K562 (cell line): ENCODE data around the gene YAF2. TPM values are rescaled to one million over a fixed set of nuclear protein-coding genes. Genes with fewer than 3 reads are reported as not detected.

Source experiments
- ATAC-seq: fragments of 200-7000 bp; cut with Tn5 transposase; 3 replicates; pipeline ENCODE4 v1.9.1; 2020; ENCODE audit warnings: moderate library complexity
- BruUV-seq: library from RNA; stranded (reverse); fragments of 400-500 nt; replicated peaks from 2 replicates; lab custom pipeline; 2021; lab: Mats Ljungman, UMichigan
- CTCF ChIA-PET: fragments of 300-600 bp; formaldehyde crosslinking; extraction: SDS; loops from one replicate; lab custom pipeline; 2021; ENCODE audit warnings: low intra/inter-chr PET ratio; lab: Yijun Ruan, JAX
- POLR2A ChIA-PET: fragments of 300-600, 350-650 bp; sonication (Branson Sonifier 250); formaldehyde crosslinking; extraction: SDS; loops from one replicate; lab custom pipeline; 2021; ENCODE audit warnings: antibody characterized with exemption, inconsistent platforms; lab: Yijun Ruan, JAX
- DNase-seq, 4 experiments: peaks; one replicate each; pipeline versions ENCODE4 v3.0.0 to v3.0.0-alpha.2; 2011 to 2018; ENCODE audit warnings: low spot score in 3 of 4, mixed read lengths in 3 of 4; ENCODE audit errors: extremely low read depth in 1 of 4
- FAIRE-seq: peaks from 2 replicates; lab custom pipeline; 2011; peaks lifted over from hg19 to GRCh38; lab: Jason Lieb, UNC
- H2AFZ ChIP-seq: 2 replicates; pipeline ENCODE4 v1.6.0; 2011; ENCODE audit warnings: low read depth, low read length, control low read depth, inconsistent platforms
- H3K27ac ChIP-seq: fragments of 200-600 bp; 3 replicates; pipeline ENCODE4 v1.8.0; 2011; ENCODE audit warnings: low read depth, mild to moderate bottlenecking, control low read depth, inconsistent platforms, low read length, moderate library complexity, mixed read lengths; ENCODE audit errors: extremely low read depth
- H3K27me3 ChIP-seq, 2 experiments: fragments of 300-600 bp in 1 of 2; 2 replicates in 1 of 2; 3 replicates in 1 of 2; pipeline versions ENCODE4 v1.6.0 to v1.8.0; 2011; ENCODE audit warnings: inconsistent platforms in 2 of 2, low read length in 2 of 2, mild to moderate bottlenecking in 1 of 2, mixed read lengths in 1 of 2, moderate library complexity in 1 of 2; ENCODE audit not compliant: control insufficient read depth in 2 of 2, insufficient read depth in 2 of 2
- H3K36me3 ChIP-seq: fragments of 300-600 bp; 3 replicates; pipeline ENCODE4 v1.8.0; 2011; ENCODE audit warnings: mild to moderate bottlenecking, low read length, inconsistent platforms; ENCODE audit not compliant: control insufficient read depth, insufficient read depth
- H3K4me1 ChIP-seq, 2 experiments: fragments of 200-600 bp in 1 of 2; replicated peaks in 1 of 2; 2 replicates in 1 of 2; 3 replicates in 1 of 2; pipeline versions ENCODE4 v1.5.1 to v1.8.0; 2011; ENCODE audit warnings: inconsistent platforms in 2 of 2, low read length in 2 of 2, mild to moderate bottlenecking in 1 of 2, mixed read lengths in 1 of 2, moderate library complexity in 1 of 2; ENCODE audit not compliant: control insufficient read depth in 2 of 2, insufficient read depth in 2 of 2
- H3K4me2 ChIP-seq: 2 replicates; pipeline ENCODE4 v1.6.1; 2011; ENCODE audit warnings: low read length, control low read depth, inconsistent platforms, mixed read lengths; ENCODE audit not compliant: insufficient read depth
- H3K4me3 ChIP-seq: fragments of 200-600 bp; sonication (generic), shearing (Covaris generic); 2 replicates; pipeline ENCODE4 v1.5.1; 2016; ENCODE audit warnings: control low read depth, inconsistent platforms
- H3K79me2 ChIP-seq: fragments of 200-600 bp; 3 replicates; pipeline ENCODE4 v1.8.0; 2011; ENCODE audit warnings: low read length, inconsistent platforms; ENCODE audit not compliant: control insufficient read depth, insufficient read depth
- H3K9ac ChIP-seq, 2 experiments: 2 replicates each; pipeline versions ENCODE4 v1.6.0 to v1.6.1; 2011; ENCODE audit warnings: low read depth in 2 of 2, low read length in 2 of 2, control low read depth in 1 of 2, inconsistent platforms in 1 of 2, mild to moderate bottlenecking in 1 of 2, mixed read lengths in 1 of 2; ENCODE audit not compliant: insufficient read depth in 1 of 2
- H3K9me1 ChIP-seq: one replicate; pipeline ENCODE4 v1.6.0; 2011; ENCODE audit warnings: inconsistent platforms, mild to moderate bottlenecking, low read length, moderate library complexity; ENCODE audit not compliant: control insufficient read depth, insufficient read depth
- H3K9me3 ChIP-seq: replicated peaks from 2 replicates; pipeline ENCODE4 v1.5.1; 2011; ENCODE audit warnings: low read depth, low read length, inconsistent platforms; ENCODE audit not compliant: control insufficient read depth, insufficient read depth
- H4K20me1 ChIP-seq: replicated peaks from 2 replicates; pipeline ENCODE4 v1.6.1; 2011; ENCODE audit warnings: low read length, inconsistent platforms, mixed read lengths; ENCODE audit not compliant: control insufficient read depth, insufficient read depth
- FOXA3 ChIP-seq, 2 experiments: fragments of 450-650 bp in 1 of 2; sonication (generic) in 1 of 2; formaldehyde crosslinking; IDR thresholded peaks in 1 of 2; conservative IDR thresholded peaks in 1 of 2; 2 replicates each; pipeline versions ENCODE4 v1.4.0 to v1.8.0; 2020 to 2022; ENCODE audit warnings: mild to moderate bottlenecking in 2 of 2, missing genetic modification reagents in 1 of 2
- FUS ChIP-seq: fragments of 200-400 bp; formaldehyde crosslinking; optimal IDR thresholded peaks from 2 replicates; pipeline ENCODE3; 2017; ENCODE audit warnings: low read depth, low read length
- PURB ChIP-seq: sonication (generic); formaldehyde crosslinking; IDR thresholded peaks from 2 replicates; pipeline ENCODE4 v1.9.0; 2021; ENCODE audit warnings: low read depth, mild to moderate bottlenecking, missing genetic modification reagents
- SRSF1 ChIP-seq: fragments of 200-400 bp; formaldehyde crosslinking; IDR thresholded peaks from 2 replicates; pipeline ENCODE4 v1.6.1; 2017; ENCODE audit warnings: mild to moderate bottlenecking, low read depth, low read length, moderate library complexity
- TAF15 ChIP-seq: fragments of 200-400 bp; formaldehyde crosslinking; IDR thresholded peaks from 2 replicates; pipeline ENCODE4 v1.6.1; 2017; ENCODE audit warnings: mild to moderate bottlenecking, low read depth, low read length, moderate library complexity
- ZFPM2 ChIP-seq: fragments of 250-450 bp; sonication (Bioruptor Pico); IDR thresholded peaks from 2 replicates; pipeline ENCODE4 v1.5.1; 2022; ENCODE audit warnings: mild to moderate bottlenecking
- ZNF785 ChIP-seq: fragments of 250-450 bp; sonication (Bioruptor Pico); IDR thresholded peaks from 2 replicates; pipeline ENCODE4 v1.4.0; 2020; ENCODE audit warnings: mild to moderate bottlenecking
- in situ Hi-C: fragments of 300-500 bp; cut with MboI; formaldehyde crosslinking; loops from 4 replicates; pipeline ENCODE4 v1.15.0; 2018; ENCODE audit warnings: inconsistent platforms, mixed read lengths
- intact Hi-C: fragments of 100-400 bp; cut with micrococcal nuclease; formaldehyde crosslinking; loops from 2 replicates; pipeline ENCODE4 v1.14.2; 2022
- polyA plus RNA-seq, 8 experiments: library from polyadenylated mRNA; depleted of rRNA in 4 of 8; stranded (reverse) in 5 of 8; unstranded in 3 of 8; fragments of >200 nt; fragmentation: Nextera tagmentation in 2 of 8; fragmentation: Illumina TruSeq in 1 of 8; extraction: Ambion mirVana in 2 of 8; extraction: Trizol in 1 of 8; gene quantifications; 2 replicates each; pipeline versions ENCODE4 v1.2.1 to v1.2.3, GENCODE V29; 2011 to 2014; ENCODE audit warnings: inconsistent platforms in 1 of 8, missing spikeins in 1 of 8
- total RNA-seq, 7 experiments: library from RNA; depleted of rRNA in 6 of 7; stranded (reverse); fragments of >200 nt in 6 of 7; fragmentation: Illumina TruSeq in 2 of 7; extraction: Trizol in 2 of 7; gene quantifications; 2 replicates each; pipeline versions ENCODE4 v1.2.1 to v1.2.3, GENCODE V29; 2011 to 2021; ENCODE audit warnings: low replicate concordance in 1 of 7
- TF ChIP-seq, protein P1 (sequence below): sonication (generic); formaldehyde crosslinking; IDR thresholded peaks from 2 replicates; pipeline ENCODE4 v1.5.0; 2020; ENCODE audit warnings: missing genetic modification reagents
- TF ChIP-seq, protein P2 (sequence below): fragments of 450-650 bp; formaldehyde crosslinking; IDR thresholded peaks from 2 replicates; pipeline ENCODE4 v1.4.0; 2020; ENCODE audit warnings: mild to moderate bottlenecking
- TF ChIP-seq, protein P3 (sequence below), 2 experiments: fragments of 250-450 bp in 1 of 2; fragments of 450-650 bp in 1 of 2; sonication (Bioruptor Pico) in 1 of 2; IDR thresholded peaks; 2 replicates each; pipeline versions ENCODE4 v1.6.1 to v1.8.0; 2016 to 2021; ENCODE audit warnings: mild to moderate bottlenecking in 2 of 2, moderate library complexity in 2 of 2, missing compliant biosample characterization in 1 of 2, missing genetic modification characterization in 1 of 2

Gene YAF2
- total and polyA plus RNA-seq, 9 of the 15 experiments (the other 6 are each of a cell fraction or from before 2014, with no cell fraction given): 10.6 to 26.4 (median 21.3) TPM

DNA sequence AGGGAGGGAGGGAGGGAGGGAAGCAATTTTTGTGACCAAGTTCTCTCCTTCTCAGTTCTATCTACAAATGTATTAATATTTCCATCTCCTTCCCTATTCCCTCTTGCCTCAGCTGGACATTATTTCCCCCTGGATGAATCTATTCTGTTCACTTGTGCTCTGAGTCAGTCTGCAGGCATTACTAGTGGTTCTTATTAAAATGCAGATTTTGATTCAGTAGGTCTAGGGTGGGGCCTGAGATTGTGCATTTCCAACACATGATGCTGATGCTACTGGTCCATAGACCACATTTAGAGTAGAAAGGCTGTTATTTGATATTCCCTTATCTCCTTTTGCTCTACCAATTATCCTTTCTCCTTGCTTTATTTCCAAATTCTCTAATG is 40.1 kb upstream of the YAF2 start:
- BruUV-seq: no TSS peak
- ChIA-PET CTCF (no interaction called here), POLR2A (no interaction called here)
- Histone ChIP-seq H3K4me3 (no peak overlapping the region), H3K36me3 (no peaks in the 10 kb centered on the region), H3K4me1 (peaks cover 0 to 6% of the 10 kb centered on the region in 2 experiments; a peak in 2 of 5 replicates), H4K20me1 (no peaks in the 10 kb centered on the region), H3K79me2 (no peaks in the 10 kb centered on the region), H3K9me1 (no peaks in the 10 kb centered on the region), H3K9me3 (no peaks in the 10 kb centered on the region), H3K27ac (no peak overlapping the region), H3K27me3 (peaks cover 6 to 25% of the 10 kb centered on the region in 2 experiments; a peak in 3 of 5 replicates), H2AFZ (no peak overlapping the region), H3K9ac (no peak overlapping the region), H3K4me2 (no peak overlapping the region)
- TF ChIP-seq, protein P1, sequence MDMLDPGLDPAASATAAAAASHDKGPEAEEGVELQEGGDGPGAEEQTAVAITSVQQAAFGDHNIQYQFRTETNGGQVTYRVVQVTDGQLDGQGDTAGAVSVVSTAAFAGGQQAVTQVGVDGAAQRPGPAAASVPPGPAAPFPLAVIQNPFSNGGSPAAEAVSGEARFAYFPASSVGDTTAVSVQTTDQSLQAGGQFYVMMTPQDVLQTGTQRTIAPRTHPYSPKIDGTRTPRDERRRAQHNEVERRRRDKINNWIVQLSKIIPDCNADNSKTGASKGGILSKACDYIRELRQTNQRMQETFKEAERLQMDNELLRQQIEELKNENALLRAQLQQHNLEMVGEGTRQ (CRISPR knock-in tag): no peak
- TF ChIP-seq SRSF1 (no peak), TAF15 (no peak), PURB (no peak), ZFPM2 (CRISPR knock-in tag) (no peak), FUS (no peak), ZNF785 (CRISPR knock-in tag) (no peak), FOXA3 (CRISPR knock-in tag; conservative IDR thresholded peaks at IDR 0.05 in 1 of 2, IDR thresholded peaks at IDR 0.05 in 1 of 2) (no peak)
- TF ChIP-seq, protein P2, sequence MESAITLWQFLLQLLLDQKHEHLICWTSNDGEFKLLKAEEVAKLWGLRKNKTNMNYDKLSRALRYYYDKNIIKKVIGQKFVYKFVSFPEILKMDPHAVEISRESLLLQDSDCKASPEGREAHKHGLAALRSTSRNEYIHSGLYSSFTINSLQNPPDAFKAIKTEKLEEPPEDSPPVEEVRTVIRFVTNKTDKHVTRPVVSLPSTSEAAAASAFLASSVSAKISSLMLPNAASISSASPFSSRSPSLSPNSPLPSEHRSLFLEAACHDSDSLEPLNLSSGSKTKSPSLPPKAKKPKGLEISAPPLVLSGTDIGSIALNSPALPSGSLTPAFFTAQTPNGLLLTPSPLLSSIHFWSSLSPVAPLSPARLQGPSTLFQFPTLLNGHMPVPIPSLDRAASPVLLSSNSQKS (CRISPR knock-in tag): no peak
- TF ChIP-seq, protein P3, sequence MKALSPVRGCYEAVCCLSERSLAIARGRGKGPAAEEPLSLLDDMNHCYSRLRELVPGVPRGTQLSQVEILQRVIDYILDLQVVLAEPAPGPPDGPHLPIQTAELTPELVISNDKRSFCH (CRISPR knock-in tag; IDR thresholded peaks at IDR 0.05): no peak
- TF ChIP-seq, protein P3 (tag; IDR thresholded peaks at IDR 0.05): no peak
- FAIRE-seq (no peak), DNase-seq (no peak), ATAC-seq (no peak)
- intact Hi-C loops (no loop called here), in situ Hi-C loops (no loop called here)
